Omental fat pad (tissue), 4 donors: ENCODE data around the gene GRXCR2. TPM values are rescaled to one million over a fixed set of nuclear protein-coding genes. Genes with fewer than 3 reads are reported as not detected.
"Not testable (repeated sequence)": the region's sequence is repeated elsewhere in the genome, so short reads cannot be mapped to it uniquely, and the experiment has no call there.

Experiments used
- ATAC-seq: fragments of 150-250 bp; one replicate; pipeline ENCODE4 v1.9.1; 2016; ENCODE audit warnings: mild to moderate bottlenecking, moderate library complexity; ENCODE audit not compliant: low FRiP score
- DNase-seq: peaks from one replicate; pipeline ENCODE4 v3.0.0-alpha.2; 2019; ENCODE audit warnings: low spot score
- CTCF ChIP-seq, 3 donors: fragments of 450-650 bp; IDR thresholded peaks; one replicate each; pipeline ENCODE4 v1.5.1; 2016 to 2017; ENCODE audit warnings: antibody characterized with exemption in 3 of 3, mild to moderate bottlenecking in 3 of 3, moderate library complexity in 2 of 3
- total RNA-seq, 4 donors: library from RNA; depleted of rRNA; stranded (reverse); fragments of >200 nt; gene quantifications; one replicate each; pipeline ENCODE4 v1.1.0, GENCODE V29; 2016

Gene GRXCR2
- total RNA-seq, 4 donors from 2014 or later = not detected

GRCh38 chr5:145904743-145905142 lies 31.9 kb upstream of the GRXCR2 start:
- TF ChIP-seq CTCF (IDR thresholded peaks at IDR 0.05) = no peak
- no peak for ATAC-seq
- no peak for DNase-seq

GRCh38 chr5:145903867-145904266 lies 31.1 kb upstream of the GRXCR2 start:
- ATAC-seq = peak; percentile 37

GRCh38 chr5:145903113-145903512 lies 30.3 kb upstream of the GRXCR2 start:
- no peak for TF ChIP-seq CTCF (IDR thresholded peaks at IDR 0.05)
- DNase-seq = no peak
- no peak for ATAC-seq

More at GRCh38 chr5:145903867-145904266, 31.1 kb upstream of the GRXCR2 start:
- no peak for DNase-seq
- TF ChIP-seq CTCF (IDR thresholded peaks at IDR 0.05) = no peak

- no peak for ATAC-seq
- no peak for DNase-seq
- TF ChIP-seq CTCF (IDR thresholded peaks at IDR 0.05) = no peak
These were observed 29.6 kb upstream of the GRXCR2 start for GRCh38 chr5:145902421-145902820.

- no peak for DNase-seq
- no peak for ATAC-seq
- no peak for TF ChIP-seq CTCF (IDR thresholded peaks at IDR 0.05)
These were observed 25.4 kb upstream of the GRXCR2 start for GRCh38 chr5:145898171-145898570.

- not testable (repeated sequence) for ATAC-seq, DNase-seq
These were observed 18.6 kb upstream of the GRXCR2 start for GRCh38 chr5:145891378-145891777.

- no peak for DNase-seq
- TF ChIP-seq CTCF (IDR thresholded peaks at IDR 0.05) = no peak
- ATAC-seq = no peak
These were observed 16.8 kb upstream of the GRXCR2 start for GRCh38 chr5:145889611-145890010.
